ENCODE data around the gene CPA3. TPM values are rescaled to one million over a fixed set of nuclear protein-coding genes. Genes with fewer than 3 reads are reported as not detected.
A peak's percentile ranks its signal among the peaks of the same experiment; 100 is the strongest.

Gene CPA3
- total RNA-seq, 1 experiment from 2014 or later = not detected

DNA sequence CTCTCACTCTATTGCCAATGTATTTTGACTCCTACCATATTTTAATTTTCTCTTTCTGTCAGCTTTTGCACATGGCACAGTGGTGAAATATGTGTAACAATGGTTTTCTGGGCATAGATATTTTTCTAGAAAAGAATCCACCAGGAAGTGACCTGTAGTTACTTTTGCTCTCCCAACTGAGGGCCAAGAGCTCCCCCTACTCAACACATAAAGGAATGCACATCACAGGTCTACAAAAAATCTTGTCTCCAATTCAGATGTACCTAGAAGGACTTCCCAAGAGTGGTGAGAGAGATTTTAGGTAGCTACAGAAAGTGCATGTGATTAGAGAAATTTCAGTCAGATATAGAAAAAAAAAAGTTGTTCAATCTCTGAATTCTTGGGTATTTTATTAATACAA is 15.6 kb downstream of the CPA3 start:
- H3K4me3 ChIP-seq (replicated peaks in 1 of 2; ENCODE audit: low read depth in 1 of 2, low read length in 2 of 2) = no peak overlapping the region
- no TSS peak for BruUV-seq (replicated peaks)
- no peaks in the 10 kb centered on the region for H3K9me2 ChIP-seq (ENCODE audit: insufficient read depth)
- no peak overlapping the region for H3K4me2 ChIP-seq (ENCODE audit: low read length)
- no peak overlapping the region for H3K27ac ChIP-seq (ENCODE audit: low read depth, low read length)
- peak overlapping the region; percentile 5 for H2AFZ ChIP-seq (ENCODE audit: low read depth, low read length, poor library complexity, severe bottlenecking)
- H3K9me3 ChIP-seq (ENCODE audit: control insufficient read depth in 1 of 2, insufficient read depth in 1 of 2, low read depth in 1 of 2, low read length in 2 of 2) = no peaks in the 10 kb centered on the region
- no peaks in the 10 kb centered on the region for H3K4me1 ChIP-seq (ENCODE audit: control insufficient read depth in 1 of 2, insufficient read depth in 2 of 2, low read length in 2 of 2)
- no peaks in the 10 kb centered on the region for H4K20me1 ChIP-seq (ENCODE audit: insufficient read depth)
- TF ChIP-seq EZH2phosphoT487 (IDR thresholded peaks at IDR 0.05; ENCODE audit: borderline replicate concordance) (no peak), MAX (IDR thresholded peaks at IDR 0.05) (no peak), ZNF274 (IDR thresholded peaks at IDR 0.05; ENCODE audit: low read depth, low read length) (no peak), SRF (IDR thresholded peaks at IDR 0.05; ENCODE audit: low read depth) (no peak), RAD21 (IDR thresholded peaks at IDR 0.05; ENCODE audit: low read depth) (peak; percentile 56), POLR2AphosphoS5 (IDR thresholded peaks at IDR 0.05; ENCODE audit: low read depth, low read length) (no peak)
- TF ChIP-seq, protein P1, sequence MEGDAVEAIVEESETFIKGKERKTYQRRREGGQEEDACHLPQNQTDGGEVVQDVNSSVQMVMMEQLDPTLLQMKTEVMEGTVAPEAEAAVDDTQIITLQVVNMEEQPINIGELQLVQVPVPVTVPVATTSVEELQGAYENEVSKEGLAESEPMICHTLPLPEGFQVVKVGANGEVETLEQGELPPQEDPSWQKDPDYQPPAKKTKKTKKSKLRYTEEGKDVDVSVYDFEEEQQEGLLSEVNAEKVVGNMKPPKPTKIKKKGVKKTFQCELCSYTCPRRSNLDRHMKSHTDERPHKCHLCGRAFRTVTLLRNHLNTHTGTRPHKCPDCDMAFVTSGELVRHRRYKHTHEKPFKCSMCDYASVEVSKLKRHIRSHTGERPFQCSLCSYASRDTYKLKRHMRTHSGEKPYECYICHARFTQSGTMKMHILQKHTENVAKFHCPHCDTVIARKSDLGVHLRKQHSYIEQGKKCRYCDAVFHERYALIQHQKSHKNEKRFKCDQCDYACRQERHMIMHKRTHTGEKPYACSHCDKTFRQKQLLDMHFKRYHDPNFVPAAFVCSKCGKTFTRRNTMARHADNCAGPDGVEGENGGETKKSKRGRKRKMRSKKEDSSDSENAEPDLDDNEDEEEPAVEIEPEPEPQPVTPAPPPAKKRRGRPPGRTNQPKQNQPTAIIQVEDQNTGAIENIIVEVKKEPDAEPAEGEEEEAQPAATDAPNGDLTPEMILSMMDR (IDR thresholded peaks at IDR 0.05 in 2 of 3, conservative IDR thresholded peaks at IDR 0.05 in 1 of 3; ENCODE audit: borderline replicate concordance in 1 of 3, insufficient read depth in 1 of 3, low read depth in 2 of 3, low read length in 2 of 3) = peak; percentile 20 to 45 (median 38); a peak in 4 of 6 replicates
- H3K9ac ChIP-seq (ENCODE audit: low read length) = no peak overlapping the region
- H3K27me3 ChIP-seq (ENCODE audit: insufficient read depth, low read length) = no peaks in the 10 kb centered on the region
- POLR2A ChIA-PET = no interaction called here
- intact Hi-C loops (cut with micrococcal nuclease) = loop anchor here (1.0 kb wide), 1 partner anchor 153 kb away; no protein-coding TSS in a partner anchor
- ATAC-seq = peak; percentile 76
- CTCF ChIA-PET = interaction anchor here (0.8 to 1.9 kb wide), 5 partner anchors 13 to 500 kb away, joined by 3 to 8 read pairs (median 3); no protein-coding TSS in a partner anchor
- RAD21 ChIA-PET (ENCODE audit: low non-redundant PET in 1 of 2, low total read pairs in 2 of 2, uncharacterized antibody in 2 of 2, unreplicated experiment in 2 of 2) = no interaction called here
- H3K36me3 ChIP-seq (ENCODE audit: control insufficient read depth in 1 of 2, insufficient read depth in 2 of 2, low read length in 2 of 2) = no peaks in the 10 kb centered on the region
- DNase-seq (ENCODE audit: low read depth, low spot score) = peak; percentile 13
- no peaks in the 10 kb centered on the region for H3K79me2 ChIP-seq (ENCODE audit: insufficient read depth, low read length)

DNA sequence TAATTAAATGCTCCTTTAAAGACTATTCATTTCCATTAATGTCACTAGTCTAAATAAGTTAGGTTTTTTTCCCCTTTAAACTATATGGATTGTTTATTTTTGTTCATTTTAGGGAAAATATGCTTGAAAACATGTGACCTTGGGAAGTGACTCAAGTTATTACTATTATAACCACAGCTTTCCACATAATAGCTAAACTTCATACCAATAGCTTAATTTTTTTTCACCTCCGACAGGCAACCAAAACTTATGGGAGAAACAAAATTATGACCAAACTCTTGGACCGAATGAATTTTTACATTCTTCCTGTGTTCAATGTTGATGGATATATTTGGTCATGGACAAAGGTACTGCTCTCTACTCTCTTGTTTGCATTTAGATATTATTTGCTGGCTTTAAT is 16.2 kb downstream of the CPA3 start:
- no peak overlapping the region for H3K9ac ChIP-seq (ENCODE audit: low read length)
- DNase-seq (ENCODE audit: low read depth, low spot score) (no peak), ATAC-seq (no peak)
- ChIA-PET RAD21 (ENCODE audit: low non-redundant PET in 1 of 2, low total read pairs in 2 of 2, uncharacterized antibody in 2 of 2, unreplicated experiment in 2 of 2) (no interaction called here), POLR2A (no interaction called here), CTCF (interaction anchor here (1.0 to 1.9 kb wide), 4 partner anchors 14 to 500 kb away, joined by 3 to 8 read pairs (median 3); no protein-coding TSS in a partner anchor)
- H3K4me3 ChIP-seq (replicated peaks in 1 of 2; ENCODE audit: low read depth in 1 of 2, low read length in 2 of 2) = no peak overlapping the region
- no peak overlapping the region for H3K27ac ChIP-seq (ENCODE audit: low read depth, low read length)
- H4K20me1 ChIP-seq (ENCODE audit: insufficient read depth) = no peaks in the 10 kb centered on the region
- H3K27me3 ChIP-seq (ENCODE audit: insufficient read depth, low read length) = no peaks in the 10 kb centered on the region
- no peaks in the 10 kb centered on the region for H3K4me1 ChIP-seq (ENCODE audit: control insufficient read depth in 1 of 2, insufficient read depth in 2 of 2, low read length in 2 of 2)
- H3K9me2 ChIP-seq (ENCODE audit: insufficient read depth) = no peaks in the 10 kb centered on the region
- no peak overlapping the region for H2AFZ ChIP-seq (ENCODE audit: low read depth, low read length, poor library complexity, severe bottlenecking)
- BruUV-seq (replicated peaks) = no TSS peak
- H3K36me3 ChIP-seq (ENCODE audit: control insufficient read depth in 1 of 2, insufficient read depth in 2 of 2, low read length in 2 of 2) = no peaks in the 10 kb centered on the region
- intact Hi-C loops (cut with micrococcal nuclease) = no loop called here
- H3K9me3 ChIP-seq (ENCODE audit: control insufficient read depth in 1 of 2, insufficient read depth in 1 of 2, low read depth in 1 of 2, low read length in 2 of 2) = no peaks in the 10 kb centered on the region
- no peaks in the 10 kb centered on the region for H3K79me2 ChIP-seq (ENCODE audit: insufficient read depth, low read length)
- H3K4me2 ChIP-seq (ENCODE audit: low read length) = no peak overlapping the region
- TF ChIP-seq POLR2A (IDR thresholded peaks at IDR 0.05; ENCODE audit: borderline replicate concordance, extremely low read depth, insufficient read depth, insufficient read length) = no peak
- TF ChIP-seq, protein P2, sequence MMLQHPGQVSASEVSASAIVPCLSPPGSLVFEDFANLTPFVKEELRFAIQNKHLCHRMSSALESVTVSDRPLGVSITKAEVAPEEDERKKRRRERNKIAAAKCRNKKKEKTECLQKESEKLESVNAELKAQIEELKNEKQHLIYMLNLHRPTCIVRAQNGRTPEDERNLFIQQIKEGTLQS (IDR thresholded peaks at IDR 0.05) = no peak
- no peak for TF ChIP-seq EZH2 (IDR thresholded peaks at IDR 0.05)
- no peak for TF ChIP-seq ZNF274 (IDR thresholded peaks at IDR 0.05; ENCODE audit: low read depth, low read length)
- TF ChIP-seq ZFX (IDR thresholded peaks at IDR 0.05) = no peak
- no peak for TF ChIP-seq YY1 (IDR thresholded peaks at IDR 0.05; ENCODE audit: extremely low read depth, insufficient replicate concordance, low read depth, low read length)
- no peak for TF ChIP-seq MAX (IDR thresholded peaks at IDR 0.05)
- no peak for TF ChIP-seq FOSL1 (IDR thresholded peaks at IDR 0.05; ENCODE audit: low read depth)
- no peak for TF ChIP-seq SP1 (IDR thresholded peaks at IDR 0.05; ENCODE audit: low read depth)
- TF ChIP-seq POLR2AphosphoS5 (IDR thresholded peaks at IDR 0.05; ENCODE audit: low read depth, low read length) = no peak
- no peak for TF ChIP-seq EGR1 (IDR thresholded peaks at IDR 0.05; ENCODE audit: low read depth)
